GM12878 (cell line): ENCODE measurements around the gene CD101.

Experiments
- CBFB ChIP-seq: IDR thresholded peaks from 2 replicates; pipeline ENCODE4 v1.6.1; 2016; ENCODE audit warnings: antibody characterized with exemption, low read depth
- GABPA ChIP-seq: IDR thresholded peaks from 2 replicates; pipeline ENCODE4 v1.6.1; 2014; ENCODE audit warnings: antibody characterized with exemption, low read depth, mild to moderate bottlenecking, inconsistent platforms
- MYC ChIP-seq: IDR thresholded peaks from 2 replicates; pipeline ENCODE4 v1.6.1; 2011; ENCODE audit warnings: mild to moderate bottlenecking, low read length, moderate library complexity, inconsistent platforms; ENCODE audit not compliant: insufficient read depth, insufficient replicate concordance, insufficient read length, severe bottlenecking
- POLR2AphosphoS5 ChIP-seq: IDR thresholded peaks from 2 replicates; pipeline ENCODE4 v1.6.1; 2011; ENCODE audit warnings: mild to moderate bottlenecking, low read length, inconsistent platforms
- RELA ChIP-seq: fragments of 450-650 bp; IDR thresholded peaks from 2 replicates; pipeline ENCODE4 v1.8.0; 2014; ENCODE audit warnings: borderline replicate concordance; ENCODE audit not compliant: partially characterized antibody
- REST ChIP-seq: IDR thresholded peaks from 2 replicates; pipeline ENCODE4 v1.6.1; 2012; ENCODE audit warnings: mild to moderate bottlenecking, low read depth, low read length
- RFX5 ChIP-seq: IDR thresholded peaks from 2 replicates; pipeline ENCODE4 v1.6.1; 2011; ENCODE audit warnings: low read depth, low read length, improper control_type of control experiment
- TF ChIP-seq, protein P1 (sequence below), 3 experiments: IDR thresholded peaks in 2 of 3; conservative IDR thresholded peaks in 1 of 3; 2 replicates each; pipeline ENCODE4 v1.5.1; 2011; ENCODE audit warnings: low read depth in 3 of 3, low read length in 3 of 3, mild to moderate bottlenecking in 3 of 3, control low read depth in 2 of 3, moderate library complexity in 2 of 3, inconsistent platforms in 1 of 3, mixed read lengths in 1 of 3; ENCODE audit not compliant: control insufficient read depth in 2 of 3, insufficient read depth in 1 of 3; ENCODE audit errors: extremely low read depth in 1 of 3
- TF ChIP-seq, protein P2 (sequence below): fragments of 150-350 bp; IDR thresholded peaks from 2 replicates; pipeline ENCODE4 v1.6.1; 2016; ENCODE audit warnings: low read depth, low read length

DNA sequence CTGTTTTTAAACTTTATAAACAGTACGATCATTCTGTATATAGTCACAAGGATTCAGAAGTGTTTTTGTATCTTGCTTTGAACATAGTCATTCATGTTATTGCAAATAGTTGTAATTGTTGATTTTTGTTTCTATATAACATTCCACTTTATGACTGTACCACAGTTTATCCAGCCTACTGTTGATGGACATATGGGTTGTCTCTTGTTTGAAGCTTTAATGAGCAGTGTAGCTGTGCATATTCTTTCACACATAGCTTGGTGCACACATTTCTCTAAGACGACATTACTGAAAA is 6.1 kb downstream of the CD101 start:
- TF ChIP-seq REST (no peak), GABPA (no peak), RFX5 (no peak), POLR2AphosphoS5 (no peak), CBFB (no peak), RELA (no peak), MYC (no peak)
- TF ChIP-seq, protein P1, sequence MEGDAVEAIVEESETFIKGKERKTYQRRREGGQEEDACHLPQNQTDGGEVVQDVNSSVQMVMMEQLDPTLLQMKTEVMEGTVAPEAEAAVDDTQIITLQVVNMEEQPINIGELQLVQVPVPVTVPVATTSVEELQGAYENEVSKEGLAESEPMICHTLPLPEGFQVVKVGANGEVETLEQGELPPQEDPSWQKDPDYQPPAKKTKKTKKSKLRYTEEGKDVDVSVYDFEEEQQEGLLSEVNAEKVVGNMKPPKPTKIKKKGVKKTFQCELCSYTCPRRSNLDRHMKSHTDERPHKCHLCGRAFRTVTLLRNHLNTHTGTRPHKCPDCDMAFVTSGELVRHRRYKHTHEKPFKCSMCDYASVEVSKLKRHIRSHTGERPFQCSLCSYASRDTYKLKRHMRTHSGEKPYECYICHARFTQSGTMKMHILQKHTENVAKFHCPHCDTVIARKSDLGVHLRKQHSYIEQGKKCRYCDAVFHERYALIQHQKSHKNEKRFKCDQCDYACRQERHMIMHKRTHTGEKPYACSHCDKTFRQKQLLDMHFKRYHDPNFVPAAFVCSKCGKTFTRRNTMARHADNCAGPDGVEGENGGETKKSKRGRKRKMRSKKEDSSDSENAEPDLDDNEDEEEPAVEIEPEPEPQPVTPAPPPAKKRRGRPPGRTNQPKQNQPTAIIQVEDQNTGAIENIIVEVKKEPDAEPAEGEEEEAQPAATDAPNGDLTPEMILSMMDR (IDR thresholded peaks at IDR 0.05 in 2 of 3, conservative IDR thresholded peaks at IDR 0.05 in 1 of 3; ENCODE audit: control insufficient read depth in 2 of 3, extremely low read depth in 1 of 3, insufficient read depth in 1 of 3, low read depth in 3 of 3, low read length in 3 of 3), result no peak
- TF ChIP-seq, protein P2, sequence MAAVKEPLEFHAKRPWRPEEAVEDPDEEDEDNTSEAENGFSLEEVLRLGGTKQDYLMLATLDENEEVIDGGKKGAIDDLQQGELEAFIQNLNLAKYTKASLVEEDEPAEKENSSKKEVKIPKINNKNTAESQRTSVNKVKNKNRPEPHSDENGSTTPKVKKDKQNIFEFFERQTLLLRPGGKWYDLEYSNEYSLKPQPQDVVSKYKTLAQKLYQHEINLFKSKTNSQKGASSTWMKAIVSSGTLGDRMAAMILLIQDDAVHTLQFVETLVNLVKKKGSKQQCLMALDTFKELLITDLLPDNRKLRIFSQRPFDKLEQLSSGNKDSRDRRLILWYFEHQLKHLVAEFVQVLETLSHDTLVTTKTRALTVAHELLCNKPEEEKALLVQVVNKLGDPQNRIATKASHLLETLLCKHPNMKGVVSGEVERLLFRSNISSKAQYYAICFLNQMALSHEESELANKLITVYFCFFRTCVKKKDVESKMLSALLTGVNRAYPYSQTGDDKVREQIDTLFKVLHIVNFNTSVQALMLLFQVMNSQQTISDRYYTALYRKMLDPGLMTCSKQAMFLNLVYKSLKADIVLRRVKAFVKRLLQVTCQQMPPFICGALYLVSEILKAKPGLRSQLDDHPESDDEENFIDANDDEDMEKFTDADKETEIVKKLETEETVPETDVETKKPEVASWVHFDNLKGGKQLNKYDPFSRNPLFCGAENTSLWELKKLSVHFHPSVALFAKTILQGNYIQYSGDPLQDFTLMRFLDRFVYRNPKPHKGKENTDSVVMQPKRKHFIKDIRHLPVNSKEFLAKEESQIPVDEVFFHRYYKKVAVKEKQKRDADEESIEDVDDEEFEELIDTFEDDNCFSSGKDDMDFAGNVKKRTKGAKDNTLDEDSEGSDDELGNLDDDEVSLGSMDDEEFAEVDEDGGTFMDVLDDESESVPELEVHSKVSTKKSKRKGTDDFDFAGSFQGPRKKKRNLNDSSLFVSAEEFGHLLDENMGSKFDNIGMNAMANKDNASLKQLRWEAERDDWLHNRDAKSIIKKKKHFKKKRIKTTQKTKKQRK, result no peak
